Keratinocyte (primary cell): ENCODE results near the gene TPCN1.

Experiments used
- EZH2 ChIP-seq: IDR thresholded peaks from one replicate; pipeline ENCODE4 v1.6.1; 2012; ENCODE audit warnings: inconsistent platforms, mild to moderate bottlenecking, low read length, moderate library complexity
- TF ChIP-seq, protein P1 (sequence below), 3 experiments: IDR thresholded peaks in 1 of 3; conservative IDR thresholded peaks in 1 of 3; optimal IDR thresholded peaks in 1 of 3; 2 replicates in 2 of 3; 3 replicates in 1 of 3; pipeline versions ENCODE3 to v1.5.1; 2011; ENCODE audit warnings: low read length in 3 of 3, mild to moderate bottlenecking in 3 of 3, moderate library complexity in 2 of 3, control low read depth in 1 of 3, inconsistent platforms in 1 of 3; ENCODE audit not compliant: insufficient read depth in 2 of 3; ENCODE audit errors: extremely low read depth in 1 of 3

- TF ChIP-seq, protein P1, sequence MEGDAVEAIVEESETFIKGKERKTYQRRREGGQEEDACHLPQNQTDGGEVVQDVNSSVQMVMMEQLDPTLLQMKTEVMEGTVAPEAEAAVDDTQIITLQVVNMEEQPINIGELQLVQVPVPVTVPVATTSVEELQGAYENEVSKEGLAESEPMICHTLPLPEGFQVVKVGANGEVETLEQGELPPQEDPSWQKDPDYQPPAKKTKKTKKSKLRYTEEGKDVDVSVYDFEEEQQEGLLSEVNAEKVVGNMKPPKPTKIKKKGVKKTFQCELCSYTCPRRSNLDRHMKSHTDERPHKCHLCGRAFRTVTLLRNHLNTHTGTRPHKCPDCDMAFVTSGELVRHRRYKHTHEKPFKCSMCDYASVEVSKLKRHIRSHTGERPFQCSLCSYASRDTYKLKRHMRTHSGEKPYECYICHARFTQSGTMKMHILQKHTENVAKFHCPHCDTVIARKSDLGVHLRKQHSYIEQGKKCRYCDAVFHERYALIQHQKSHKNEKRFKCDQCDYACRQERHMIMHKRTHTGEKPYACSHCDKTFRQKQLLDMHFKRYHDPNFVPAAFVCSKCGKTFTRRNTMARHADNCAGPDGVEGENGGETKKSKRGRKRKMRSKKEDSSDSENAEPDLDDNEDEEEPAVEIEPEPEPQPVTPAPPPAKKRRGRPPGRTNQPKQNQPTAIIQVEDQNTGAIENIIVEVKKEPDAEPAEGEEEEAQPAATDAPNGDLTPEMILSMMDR (optimal IDR thresholded peaks at IDR 0.05 in 1 of 3, IDR thresholded peaks at IDR 0.05 in 1 of 3, conservative IDR thresholded peaks at IDR 0.05 in 1 of 3; ENCODE audit: extremely low read depth in 1 of 3, insufficient read depth in 2 of 3, low read length in 3 of 3): no peak
- no peak for TF ChIP-seq EZH2
Observed at GRCh38 chr12:113317122-113317521, 95.9 kb downstream of the TPCN1 start.
